Esophagus (tissue), 2 donors: ENCODE results near the gene NAGLU. TPM values are rescaled to one million over a fixed set of nuclear protein-coding genes. Genes with fewer than 3 reads are reported as not detected.

Source experiments
- H3K27ac ChIP-seq, 2 donors: one replicate each; pipeline ENCODE4 v1.5.1; 2013; ENCODE audit warnings: low read depth in 2 of 2, mild to moderate bottlenecking in 2 of 2, inconsistent platforms in 1 of 2, low read length in 1 of 2, moderate library complexity in 1 of 2
- H3K27me3 ChIP-seq, 2 donors: one replicate each; pipeline ENCODE4 v1.6.1; 2013; ENCODE audit warnings: low read length in 2 of 2, control low read depth in 1 of 2, mild to moderate bottlenecking in 1 of 2; ENCODE audit not compliant: insufficient read depth in 2 of 2, control insufficient read depth in 1 of 2
- H3K36me3 ChIP-seq, 2 donors: one replicate each; pipeline ENCODE4 v1.6.1; 2013; ENCODE audit warnings: low read length in 1 of 2; ENCODE audit not compliant: control insufficient read depth in 2 of 2, insufficient read depth in 2 of 2
- H3K4me1 ChIP-seq, 2 donors: one replicate each; pipeline ENCODE4 v1.6.1; 2013; ENCODE audit warnings: low read length in 1 of 2; ENCODE audit not compliant: control insufficient read depth in 2 of 2, insufficient read depth in 2 of 2
- H3K4me3 ChIP-seq, 2 donors: one replicate each; pipeline ENCODE4 v1.5.1; 2013; ENCODE audit warnings: low read length in 2 of 2, mild to moderate bottlenecking in 2 of 2, low read depth in 1 of 2, moderate library complexity in 1 of 2
- H3K9me3 ChIP-seq, 2 donors: one replicate each; pipeline ENCODE4 v1.6.1; 2013; ENCODE audit warnings: mild to moderate bottlenecking in 2 of 2, low read depth in 1 of 2, low read length in 1 of 2, moderate library complexity in 1 of 2; ENCODE audit not compliant: control insufficient read depth in 2 of 2, insufficient read depth in 1 of 2
- WGBS, 2 donors: extraction: QIAGEN DNeasy Blood & Tissue Kit; methylation state at CpG; one replicate each; pipeline ENCODE4 v1.1.7; 2013; 5-methylcytosine and 5-hydroxymethylcytosine counted together
- polyA plus RNA-seq, 2 donors: library from polyadenylated mRNA; stranded (reverse); fragments of 200-250 nt; gene quantifications; one replicate each; pipeline ENCODE4 v1.2.3, GENCODE V29; 2013
- donor health status: healthy with polysubstance abuse.
- donor health status: Bipolar disorder and iron deficiency.

NAGLU gene
- polyA plus RNA-seq, 2 donors = 17.6 to 18.8 TPM

- Histone ChIP-seq H3K9me3 (no peaks in the 10 kb centered on the region), H3K27me3 (no peaks in the 10 kb centered on the region), H3K4me1 (peaks cover 4 to 25% of the 10 kb centered on the region in 2 donors), H3K27ac (peak overlapping the region; percentile 87 to 97), H3K36me3 (peaks cover 5 to 12% of the 10 kb centered on the region in 2 donors), H3K4me3 (no peak overlapping the region)
- 41 to 46% methylated on average over 12 of the region's 12 CpGs for WGBS, 2 donors
Observed at GRCh38 chr17:42519546-42520491, 16.2 kb upstream of the NAGLU start.

DNA sequence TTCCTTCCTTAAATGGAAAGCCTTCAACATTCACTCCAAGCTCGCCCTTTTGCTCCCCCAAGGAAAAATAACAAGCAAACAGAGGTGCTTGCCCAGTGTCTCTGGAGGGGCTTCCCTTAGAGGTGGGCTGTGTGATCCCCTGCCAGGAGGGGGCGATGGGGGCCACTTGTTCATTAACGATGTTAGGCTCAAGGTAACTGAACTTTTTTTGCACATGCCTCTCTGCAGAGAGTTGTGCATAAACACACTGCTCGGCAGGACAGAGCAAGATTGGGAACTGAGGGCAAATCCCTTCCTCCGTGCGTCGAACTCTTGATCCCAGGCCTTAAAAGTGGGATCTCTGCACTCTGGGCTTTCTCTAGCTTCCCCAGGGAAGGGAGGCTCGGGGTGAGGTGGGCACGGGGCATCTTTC, 15.5 kb upstream of the NAGLU start:
- H3K4me1 ChIP-seq = peaks cover 4 to 25% of the 10 kb centered on the region in 2 donors
- no peak overlapping the region for H3K4me3 ChIP-seq
- H3K9me3 ChIP-seq = no peaks in the 10 kb centered on the region
- H3K27me3 ChIP-seq = no peaks in the 10 kb centered on the region
- WGBS, 2 donors = 51% methylated on average over 9 of the region's 9 CpGs
- peaks cover 5 to 12% of the 10 kb centered on the region in 2 donors for H3K36me3 ChIP-seq
- H3K27ac ChIP-seq = peak overlapping the region; percentile 87 to 88

DNA sequence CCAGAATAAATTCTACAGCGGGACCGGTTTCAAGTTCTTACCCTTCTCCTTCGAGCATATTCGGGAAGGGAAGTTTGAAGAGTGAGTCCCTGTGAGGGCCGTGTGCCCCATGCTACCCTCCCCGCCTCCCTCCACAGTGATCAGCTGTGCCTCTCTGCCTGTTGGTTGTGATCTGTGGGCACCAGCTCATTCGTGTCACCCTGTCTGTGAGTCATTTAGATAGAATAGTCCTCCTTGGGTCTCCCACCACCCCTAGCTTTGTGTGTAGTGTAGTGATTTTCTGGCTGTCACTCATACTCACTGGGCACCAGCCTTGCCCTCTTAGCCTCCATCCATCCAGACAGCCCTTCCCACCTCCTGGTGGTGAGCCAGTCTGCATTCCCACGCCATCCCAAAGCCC, 15.0 kb upstream of the NAGLU start:
- Histone ChIP-seq H3K4me3 (no peak overlapping the region), H3K9me3 (no peaks in the 10 kb centered on the region), H3K36me3 (peaks cover 4 to 12% of the 10 kb centered on the region in 2 donors), H3K4me1 (peaks cover 4 to 25% of the 10 kb centered on the region in 2 donors), H3K27me3 (no peaks in the 10 kb centered on the region), H3K27ac (peak overlapping the region; percentile 87 to 88)
- WGBS, 2 donors = 70 to 71% methylated on average over 8 of the region's 8 CpGs

DNA sequence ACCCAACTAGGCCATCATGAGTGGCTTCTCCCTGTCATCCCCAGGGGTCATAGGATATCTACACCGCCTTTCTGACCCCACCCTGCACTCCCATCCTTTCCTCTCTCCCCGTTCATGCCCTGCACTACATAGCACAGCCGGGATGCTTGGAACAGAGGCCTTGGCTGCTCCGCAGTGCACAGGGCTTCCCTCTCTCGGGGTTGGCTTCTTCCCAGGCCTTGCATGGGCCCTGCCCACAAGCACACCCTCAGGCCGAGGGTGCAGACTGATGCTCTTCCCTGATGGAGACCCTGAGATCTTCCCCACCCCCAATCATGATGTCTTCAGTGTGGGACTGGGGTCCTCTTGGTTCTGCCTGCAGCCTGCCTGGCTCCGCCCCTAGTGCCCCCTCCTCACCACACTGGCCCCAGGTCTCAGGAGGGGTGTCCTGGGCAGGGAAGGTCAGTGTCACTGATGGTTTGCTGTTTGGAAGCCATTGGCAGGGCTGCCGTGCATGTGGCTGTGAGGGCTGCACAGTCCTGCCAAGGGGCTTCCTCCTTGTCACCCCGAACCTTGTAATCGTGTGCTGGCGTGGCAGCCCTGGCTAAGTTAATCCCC, 14.3 kb upstream of the NAGLU start:
- Histone ChIP-seq H3K9me3 (no peaks in the 10 kb centered on the region), H3K4me1 (peaks cover 4 to 25% of the 10 kb centered on the region in 2 donors), H3K27ac (peak overlapping the region; percentile 87 to 88), H3K27me3 (no peaks in the 10 kb centered on the region), H3K4me3 (no peak overlapping the region), H3K36me3 (peaks cover 0 to 11% of the 10 kb centered on the region in 2 donors)
- 74 to 75% methylated on average over 10 to 11 of the region's 11 CpGs for WGBS, 2 donors

- Histone ChIP-seq H3K27me3 (no peaks in the 10 kb centered on the region), H3K27ac (peak overlapping the region; percentile 87 to 88), H3K9me3 (no peaks in the 10 kb centered on the region), H3K4me3 (no peak overlapping the region), H3K4me1 (peaks cover 4 to 29% of the 10 kb centered on the region in 2 donors), H3K36me3 (peaks cover 0 to 10% of the 10 kb centered on the region in 2 donors)
- WGBS, 2 donors = 77 to 80% methylated on average over 9 of the region's 9 CpGs
Observed at GRCh38 chr17:42522263-42522790, 13.7 kb upstream of the NAGLU start.

DNA sequence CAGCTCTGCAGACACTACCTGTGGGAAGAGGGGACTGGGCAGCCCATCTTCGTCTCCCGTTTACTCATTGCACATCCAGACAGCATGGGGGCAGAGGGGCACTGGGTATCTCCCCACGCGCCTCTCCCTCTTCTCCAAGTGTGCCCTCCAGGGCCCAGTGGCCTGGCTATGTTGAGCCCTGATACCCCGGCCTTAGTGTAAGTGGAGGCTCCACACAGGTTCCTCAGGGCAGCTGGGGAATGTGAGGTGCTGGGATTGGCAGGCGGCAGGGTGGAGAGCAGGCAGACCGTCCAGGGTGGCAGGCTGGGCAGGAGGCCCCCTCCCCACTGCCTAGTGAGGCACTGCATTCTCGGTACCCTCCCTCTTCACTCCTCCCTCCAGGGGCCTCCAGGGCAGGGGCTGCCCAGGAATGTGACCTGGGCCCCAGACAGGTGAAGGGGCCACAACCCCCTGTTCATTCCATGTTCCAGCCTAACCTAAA, 13.2 kb upstream of the NAGLU start:
- Histone ChIP-seq H3K4me3 (no peak overlapping the region), H3K4me1 (peaks cover 4 to 29% of the 10 kb centered on the region in 2 donors), H3K27ac (peak overlapping the region; percentile 87 to 88), H3K27me3 (no peaks in the 10 kb centered on the region), H3K36me3 (peaks cover 0 to 10% of the 10 kb centered on the region in 2 donors), H3K9me3 (no peaks in the 10 kb centered on the region)
- 87 to 91% methylated on average over 8 of the region's 8 CpGs for WGBS, 2 donors

- 49 to 67% methylated on average over 2 of the region's 2 CpGs for WGBS, 2 donors
- Histone ChIP-seq H3K9me3 (no peaks in the 10 kb centered on the region), H3K4me1 (peaks cover 0 to 12% of the 10 kb centered on the region in 2 donors), H3K36me3 (peaks cover 0 to 10% of the 10 kb centered on the region in 2 donors), H3K27ac (no peak overlapping the region), H3K27me3 (no peaks in the 10 kb centered on the region), H3K4me3 (no peak overlapping the region)
Observed at GRCh38 chr17:42525221-42525620, 10.8 kb upstream of the NAGLU start.

- H3K27ac ChIP-seq = no peak overlapping the region
- H3K4me3 ChIP-seq = no peak overlapping the region
- 64 to 69% methylated on average over 6 of the region's 6 CpGs for WGBS, 2 donors
- no peaks in the 10 kb centered on the region for H3K9me3 ChIP-seq
- H3K36me3 ChIP-seq = peaks cover 0 to 10% of the 10 kb centered on the region in 2 donors
- no peaks in the 10 kb centered on the region for H3K27me3 ChIP-seq
- H3K4me1 ChIP-seq = peaks cover 0 to 17% of the 10 kb centered on the region in 2 donors
Observed at GRCh38 chr17:42526031-42526444, 10.0 kb upstream of the NAGLU start.

GRCh38 chr17:42527932-42528331, 8.1 kb upstream of the NAGLU start:
- no peaks in the 10 kb centered on the region for H3K27me3 ChIP-seq
- 87 to 90% methylated on average over 6 of the region's 6 CpGs for WGBS, 2 donors
- no peak overlapping the region for H3K4me3 ChIP-seq
- H3K9me3 ChIP-seq = no peaks in the 10 kb centered on the region
- H3K36me3 ChIP-seq = peaks cover 0 to 1% of the 10 kb centered on the region in 2 donors
- no peak overlapping the region for H3K27ac ChIP-seq
- peaks cover 0 to 16% of the 10 kb centered on the region in 2 donors for H3K4me1 ChIP-seq
